Measurements from ENCODE around the gene ANO2.

The ANO2 gene

GRCh38 chr12:5718073-5718472, 227.0 kb downstream of the ANO2 start:
- no peak overlapping the region for H3K4me3 ChIP-seq (ENCODE audit: low read depth, low read length)
- no peak for DNase-seq (ENCODE audit: low read depth)
- TF ChIP-seq MAX (IDR thresholded peaks at IDR 0.05; ENCODE audit: low read depth, low read length): no peak
- no peak for TF ChIP-seq MYC (IDR thresholded peaks at IDR 0.05; ENCODE audit: low read depth, low read length)
- TF ChIP-seq, protein P1, sequence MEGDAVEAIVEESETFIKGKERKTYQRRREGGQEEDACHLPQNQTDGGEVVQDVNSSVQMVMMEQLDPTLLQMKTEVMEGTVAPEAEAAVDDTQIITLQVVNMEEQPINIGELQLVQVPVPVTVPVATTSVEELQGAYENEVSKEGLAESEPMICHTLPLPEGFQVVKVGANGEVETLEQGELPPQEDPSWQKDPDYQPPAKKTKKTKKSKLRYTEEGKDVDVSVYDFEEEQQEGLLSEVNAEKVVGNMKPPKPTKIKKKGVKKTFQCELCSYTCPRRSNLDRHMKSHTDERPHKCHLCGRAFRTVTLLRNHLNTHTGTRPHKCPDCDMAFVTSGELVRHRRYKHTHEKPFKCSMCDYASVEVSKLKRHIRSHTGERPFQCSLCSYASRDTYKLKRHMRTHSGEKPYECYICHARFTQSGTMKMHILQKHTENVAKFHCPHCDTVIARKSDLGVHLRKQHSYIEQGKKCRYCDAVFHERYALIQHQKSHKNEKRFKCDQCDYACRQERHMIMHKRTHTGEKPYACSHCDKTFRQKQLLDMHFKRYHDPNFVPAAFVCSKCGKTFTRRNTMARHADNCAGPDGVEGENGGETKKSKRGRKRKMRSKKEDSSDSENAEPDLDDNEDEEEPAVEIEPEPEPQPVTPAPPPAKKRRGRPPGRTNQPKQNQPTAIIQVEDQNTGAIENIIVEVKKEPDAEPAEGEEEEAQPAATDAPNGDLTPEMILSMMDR (IDR thresholded peaks at IDR 0.05; ENCODE audit: low read depth, low read length): no peak
- no peak for TF ChIP-seq POLR2A (IDR thresholded peaks at IDR 0.05; ENCODE audit: extremely low read depth, insufficient read length)

DNA sequence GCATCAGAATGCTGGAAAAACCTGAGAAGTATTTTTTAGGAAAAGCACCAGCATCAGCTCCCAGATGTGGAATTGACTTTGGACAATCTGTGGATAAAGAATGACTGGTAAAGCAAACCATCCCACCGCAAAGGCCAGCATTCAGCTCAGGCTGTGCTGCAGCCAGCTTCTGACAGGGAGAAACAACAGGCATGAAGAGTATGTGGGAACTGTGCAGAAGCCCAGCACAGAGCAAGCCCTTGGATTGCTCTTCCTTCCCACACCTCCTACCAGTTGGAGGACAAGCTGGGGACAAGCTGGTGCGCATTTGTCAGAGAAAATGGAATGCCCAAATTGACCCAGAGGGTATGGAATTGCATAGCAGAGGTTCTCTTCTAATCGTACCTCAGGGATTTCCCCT, 228.1 kb downstream of the ANO2 start:
- H3K4me3 ChIP-seq (ENCODE audit: low read depth, low read length): no peak overlapping the region

GRCh38 chr12:5716201-5716600, 228.9 kb downstream of the ANO2 start:
- TF ChIP-seq POLR2A (IDR thresholded peaks at IDR 0.05; ENCODE audit: extremely low read depth, insufficient read length): no peak
- TF ChIP-seq MAX (IDR thresholded peaks at IDR 0.05; ENCODE audit: low read depth, low read length): no peak
- no peak for TF ChIP-seq MYC (IDR thresholded peaks at IDR 0.05; ENCODE audit: low read depth, low read length)
- TF ChIP-seq, protein P1 (IDR thresholded peaks at IDR 0.05; ENCODE audit: low read depth, low read length): no peak
- DNase-seq (ENCODE audit: low read depth): no peak

More for the DNA sequence above, 228.1 kb downstream of the ANO2 start:
- no peak for DNase-seq (ENCODE audit: low read depth)
- TF ChIP-seq, protein P1 (IDR thresholded peaks at IDR 0.05; ENCODE audit: low read depth, low read length): no peak
- TF ChIP-seq MYC (IDR thresholded peaks at IDR 0.05; ENCODE audit: low read depth, low read length) (no peak), MAX (IDR thresholded peaks at IDR 0.05; ENCODE audit: low read depth, low read length) (no peak), POLR2A (IDR thresholded peaks at IDR 0.05; ENCODE audit: extremely low read depth, insufficient read length) (no peak)

GRCh38 chr12:5715021-5715420, 230.0 kb downstream of the ANO2 start:
- no peak for DNase-seq (ENCODE audit: low read depth)
- TF ChIP-seq, protein P1 (IDR thresholded peaks at IDR 0.05; ENCODE audit: low read depth, low read length): no peak
- TF ChIP-seq MYC (IDR thresholded peaks at IDR 0.05; ENCODE audit: low read depth, low read length): no peak
- no peak for TF ChIP-seq POLR2A (IDR thresholded peaks at IDR 0.05; ENCODE audit: extremely low read depth, insufficient read length)
- no peak for TF ChIP-seq MAX (IDR thresholded peaks at IDR 0.05; ENCODE audit: low read depth, low read length)
- H3K4me3 ChIP-seq (ENCODE audit: low read depth, low read length): no peak overlapping the region

More at GRCh38 chr12:5716201-5716600, 228.9 kb downstream of the ANO2 start:
- no peak overlapping the region for H3K4me3 ChIP-seq (ENCODE audit: low read depth, low read length)

- H3K4me3 ChIP-seq (ENCODE audit: low read depth, low read length): no peak overlapping the region
- no peak for DNase-seq (ENCODE audit: low read depth)
- TF ChIP-seq, protein P1 (IDR thresholded peaks at IDR 0.05; ENCODE audit: low read depth, low read length): no peak
- TF ChIP-seq POLR2A (IDR thresholded peaks at IDR 0.05; ENCODE audit: extremely low read depth, insufficient read length): no peak
- TF ChIP-seq MAX (IDR thresholded peaks at IDR 0.05; ENCODE audit: low read depth, low read length): no peak
- no peak for TF ChIP-seq MYC (IDR thresholded peaks at IDR 0.05; ENCODE audit: low read depth, low read length)
Observed at GRCh38 chr12:5713599-5714081, 231.4 kb downstream of the ANO2 start.

Data from NB4 (cell line).